ENCODE data around the gene TMEM139.
"Not testable (repeated sequence)": the region's sequence is repeated elsewhere in the genome, so short reads cannot be mapped to it uniquely, and the experiment has no call there.

Gene TMEM139

GRCh38 chr7:143261901-143262300, 22.9 kb upstream of the TMEM139 start:
- no peak for DNase-seq

GRCh38 chr7:143263266-143264195, 21.2 kb upstream of the TMEM139 start, which contains the start of gene GSTK1:
Gene GSTK1, plus strand, starts transcription at chr7:143263441. Its CDS starts 73 bp downstream, at chr7:143263514.
- no peak for DNase-seq

- not testable (repeated sequence) for DNase-seq
These were observed 20.6 kb upstream of the TMEM139 start for GRCh38 chr7:143264196-143264568.

- DNase-seq, result no peak
These were observed 19.6 kb upstream of the TMEM139 start for GRCh38 chr7:143265017-143265693.

- no peak for DNase-seq
These were observed 15.5 kb upstream of the TMEM139 start for GRCh38 chr7:143269251-143269650.

GRCh38 chr7:143271240-143271639, 13.5 kb upstream of the TMEM139 start:
- no peak for DNase-seq

- DNase-seq, result no peak
These were observed 11.9 kb upstream of the TMEM139 start for GRCh38 chr7:143272871-143273270.

- no peak for DNase-seq
These were observed 5.3 kb upstream of the TMEM139 start for GRCh38 chr7:143279186-143280098.

- DNase-seq, result no peak
These were observed 4.6 kb upstream of the TMEM139 start for GRCh38 chr7:143280160-143280559.

GRCh38 chr7:143280566-143280965, 4.2 kb upstream of the TMEM139 start:
- no peak for DNase-seq

- DNase-seq, result no peak
These were observed 3.2 kb upstream of the TMEM139 start for GRCh38 chr7:143281529-143281928.

GRCh38 chr7:143282124-143282523, 2.6 kb upstream of the TMEM139 start:
- no peak for DNase-seq

GRCh38 chr7:143283381-143283780, 1.4 kb upstream of the TMEM139 start:
- no peak for DNase-seq

- DNase-seq, result no peak
These were observed 666 bp downstream of the TMEM139 start for GRCh38 chr7:143285470-143285778.

- no peak for DNase-seq
These were observed 1.2 kb downstream of the TMEM139 start for GRCh38 chr7:143285806-143286521.

- no peak for DNase-seq
These were observed 1.7 kb downstream of the TMEM139 start for GRCh38 chr7:143286522-143286890.

- DNase-seq, result no peak
These were observed 2.7 kb downstream of the TMEM139 start for GRCh38 chr7:143287339-143287934.

GRCh38 chr7:143287935-143288826, 3.4 kb downstream of the TMEM139 start, which contains the start of gene CASP2:
Gene CASP2, plus strand, starts transcription at chr7:143288351. Its CDS starts 105 bp downstream, at chr7:143288456.
- peak; percentile 54 for DNase-seq

- DNase-seq, result no peak
These were observed 4.1 kb downstream of the TMEM139 start for GRCh38 chr7:143288836-143289235.

GRCh38 chr7:143289421-143289820, 4.7 kb downstream of the TMEM139 start:
- DNase-seq, result no peak

GRCh38 chr7:143289888-143290287, 5.1 kb downstream of the TMEM139 start:
- not testable (repeated sequence) for DNase-seq
